CD4-positive, alpha-beta memory T cell (primary cell): Measurements from ENCODE around the gene FKBP8. TPM values are rescaled to one million over a fixed set of nuclear protein-coding genes. Genes with fewer than 3 reads are reported as not detected.
A peak's percentile ranks its signal among the peaks of the same experiment; 100 is the strongest.

ENCODE experiments used
- CTCF ChIA-PET: fragments of 350-600 bp; sonication (Branson Sonifier 250); formaldehyde crosslinking; loops from one replicate; lab custom pipeline; 2021; ENCODE audit warnings: inconsistent platforms; ENCODE audit not compliant: partially characterized antibody; lab: Charles Lee
- POLR2A ChIA-PET: fragments of 350-600 bp; sonication (Branson Sonifier 250); formaldehyde crosslinking; loops from one replicate; lab custom pipeline; 2021; ENCODE audit not compliant: partially characterized antibody; lab: Charles Lee
- DNase-seq, 5 donors: peaks; one replicate each; pipeline versions ENCODE4 v3.0.0 to v3.0.0-alpha.2; 2020 to 2022; ENCODE audit warnings: mixed read lengths in 1 of 5
- H3K27ac ChIP-seq: one replicate; pipeline ENCODE4 v1.7.0; 2013; ENCODE audit warnings: low read depth, low read length
- H3K27me3 ChIP-seq: 2 replicates; pipeline ENCODE4 v1.7.0; 2013; ENCODE audit warnings: mild to moderate bottlenecking, low read length, moderate library complexity; ENCODE audit not compliant: insufficient read depth
- H3K36me3 ChIP-seq: 2 replicates; pipeline ENCODE4 v1.7.0; 2013; ENCODE audit warnings: mild to moderate bottlenecking, low read length, moderate library complexity; ENCODE audit not compliant: insufficient read depth
- H3K4me1 ChIP-seq: 2 replicates; pipeline ENCODE4 v1.7.0; 2013; ENCODE audit warnings: mild to moderate bottlenecking, low read length, moderate library complexity; ENCODE audit not compliant: insufficient read depth
- H3K4me3 ChIP-seq, 2 donors: one replicate each; pipeline ENCODE4 v1.7.0; 2013; ENCODE audit warnings: low read length in 2 of 2, mild to moderate bottlenecking in 1 of 2
- H3K9me3 ChIP-seq, 2 donors: one replicate each; pipeline ENCODE4 v1.7.0; 2013; ENCODE audit warnings: low read length in 2 of 2, control low read depth in 1 of 2; ENCODE audit not compliant: control insufficient read depth in 1 of 2
- H3K27ac Mint-ChIP-seq, 7 donors: one replicate each; pipeline ENCODE4 v1.8.0; 2020 to 2021; ENCODE audit warnings: mixed read lengths in 7 of 7, mild to moderate bottlenecking in 6 of 7, inconsistent platforms in 3 of 7, moderate library complexity in 3 of 7
- H3K27me3 Mint-ChIP-seq, 2 donors: one replicate each; pipeline ENCODE4 v1.8.0; 2020 to 2021; ENCODE audit warnings: mixed read lengths in 2 of 2
- H3K36me3 Mint-ChIP-seq, 2 donors: one replicate each; pipeline ENCODE4 v1.8.0; 2020 to 2021; ENCODE audit warnings: mixed read lengths in 2 of 2, inconsistent platforms in 1 of 2, mild to moderate bottlenecking in 1 of 2
- H3K4me1 Mint-ChIP-seq, 4 donors: one replicate each; pipeline ENCODE4 v1.8.0; 2020 to 2021; ENCODE audit warnings: mixed read lengths in 4 of 4, mild to moderate bottlenecking in 1 of 4
- H3K4me3 Mint-ChIP-seq, 8 donors: one replicate each; pipeline ENCODE4 v1.8.0; 2020 to 2021; ENCODE audit warnings: mixed read lengths in 8 of 8, mild to moderate bottlenecking in 7 of 8, moderate library complexity in 6 of 8, inconsistent platforms in 3 of 8
- H3K9me3 Mint-ChIP-seq, 8 donors: one replicate each; pipeline ENCODE4 v1.8.0; 2020 to 2021; ENCODE audit warnings: mixed read lengths in 8 of 8, mild to moderate bottlenecking in 5 of 8, inconsistent platforms in 3 of 8, moderate library complexity in 1 of 8
- intact Hi-C: fragments of 100-400 bp; cut with micrococcal nuclease; formaldehyde crosslinking; loops from one replicate; pipeline ENCODE4 v1.15.1; 2023
- polyA plus RNA-seq, 2 donors: library from polyadenylated mRNA; unstranded; fragments of 300-500 nt; fragmentation: Illumina TruSeq; gene quantifications; one replicate each; pipeline ENCODE4 v1.2.3, GENCODE V29; 2021
- total RNA-seq, 2 experiments: library from RNA; stranded (reverse); gene quantifications; one replicate each; pipeline ENCODE4 v1.2.3, GENCODE V29; 2021

FKBP8 gene
- total and polyA plus RNA-seq, 4 experiments from 2014 or later, result 82.4 to 249 (median 181) TPM

GRCh38 chr19:18518639-18519038, 24.7 kb downstream of the FKBP8 start:
- Mint-ChIP-seq H3K4me1 (peaks cover 24 to 70% (median 49%) of the 10 kb centered on the region in 4 donors), H3K4me3 (no peak overlapping the region), H3K27ac (peak overlapping the region in 2 of 7 donors; percentile 46 to 69), H3K27me3 (no peaks in the 10 kb centered on the region), H3K36me3 (peaks cover 0 to 17% of the 10 kb centered on the region in 2 donors), H3K9me3 (peaks cover 0 to 1% (median 0%) of the 10 kb centered on the region in 8 donors)
- Histone ChIP-seq H3K4me1 (peaks cover 63% of the 10 kb centered on the region), H3K4me3 (no peak overlapping the region), H3K27ac (no peak overlapping the region), H3K9me3 (no peaks in the 10 kb centered on the region), H3K36me3 (no peaks in the 10 kb centered on the region), H3K27me3 (no peaks in the 10 kb centered on the region)
- ChIA-PET POLR2A (interaction anchor here (0.6 to 8.1 kb wide), 6 partner anchors 12 to 61 kb away, joined by 3 to 83 read pairs (median 62); partner anchors contain the start of genes KXD1 and UBA52), CTCF (interaction anchor here (0.7 to 8.0 kb wide), 10 partner anchors 9 to 70 kb away, joined by 3 to 131 read pairs (median 38); partner anchors contain the start of genes KXD1, REX1BD and UBA52)
- intact Hi-C loops, result no loop called here
- no peak for DNase-seq

- Mint-ChIP-seq H3K27ac (peak overlapping the region in 4 of 7 donors; percentile 47 to 70 (median 62)), H3K36me3 (peaks cover 0 to 20% of the 10 kb centered on the region in 2 donors), H3K4me3 (peak overlapping the region in 1 of 8 donors; percentile 27), H3K27me3 (no peaks in the 10 kb centered on the region), H3K9me3 (peaks cover 0 to 1% (median 0%) of the 10 kb centered on the region in 8 donors), H3K4me1 (peaks cover 29 to 80% (median 55%) of the 10 kb centered on the region in 4 donors)
- H3K4me3 ChIP-seq, result no peak overlapping the region
- no peaks in the 10 kb centered on the region for H3K27me3 ChIP-seq
- H3K27ac ChIP-seq, result no peak overlapping the region
- intact Hi-C loops, result no loop called here
- H3K36me3 ChIP-seq, result no peaks in the 10 kb centered on the region
- H3K4me1 ChIP-seq, result peaks cover 71% of the 10 kb centered on the region
- ChIA-PET CTCF (interaction anchor here (0.7 to 8.0 kb wide), 6 partner anchors 8 to 134 kb away, joined by 3 to 131 read pairs (median 52); partner anchors contain the start of genes REX1BD and UBA52), POLR2A (interaction anchor here (5.4 to 8.1 kb wide), 2 partner anchors 11 to 54 kb away, joined by 62 to 83 read pairs; partner anchors contain the start of gene UBA52)
- H3K9me3 ChIP-seq, result no peaks in the 10 kb centered on the region
- no peak for DNase-seq
These were observed 25.8 kb downstream of the FKBP8 start for GRCh38 chr19:18517606-18518005.

- H3K4me3 ChIP-seq, result no peak overlapping the region
- peak overlapping the region; percentile 20 for H3K27ac ChIP-seq
- intact Hi-C loops, result no loop called here
- ChIA-PET POLR2A (interaction anchor here (1.3 to 8.1 kb wide), 4 partner anchors 9 to 29 kb away, joined by 3 to 83 read pairs (median 4); partner anchors contain the start of gene FKBP8), CTCF (interaction anchor here (1.1 to 7.1 kb wide), 2 partner anchors 21 to 74 kb away, joined by 3 to 131 read pairs; no protein-coding TSS in a partner anchor)
- Mint-ChIP-seq H3K27ac (peak overlapping the region in 5 of 7 donors; percentile 36 to 77 (median 65)), H3K36me3 (peaks cover 0 to 13% of the 10 kb centered on the region in 2 donors), H3K4me3 (no peak overlapping the region), H3K4me1 (peaks cover 30 to 89% (median 55%) of the 10 kb centered on the region in 4 donors), H3K9me3 (peaks cover 0 to 1% (median 0%) of the 10 kb centered on the region in 8 donors), H3K27me3 (no peaks in the 10 kb centered on the region)
- H3K4me1 ChIP-seq, result peaks cover 77% of the 10 kb centered on the region
- no peaks in the 10 kb centered on the region for H3K36me3 ChIP-seq
- H3K27me3 ChIP-seq, result no peaks in the 10 kb centered on the region
- no peaks in the 10 kb centered on the region for H3K9me3 ChIP-seq
- no peak for DNase-seq
These were observed 27.4 kb downstream of the FKBP8 start for GRCh38 chr19:18515959-18516358.

- CTCF ChIA-PET, result no interaction called here
- DNase-seq, result peak; percentile 33 to 81 (median 50)
These were observed 28.3 kb downstream of the FKBP8 start for GRCh38 chr19:18514800-18515682.

GRCh38 chr19:18513868-18514267, 29.5 kb downstream of the FKBP8 start:
- no peak overlapping the region for H3K4me3 Mint-ChIP-seq
- peaks cover 0 to 6% of the 10 kb centered on the region in 2 donors for H3K36me3 Mint-ChIP-seq
- Histone ChIP-seq H3K27ac (no peak overlapping the region), H3K9me3 (no peaks in the 10 kb centered on the region), H3K36me3 (no peaks in the 10 kb centered on the region), H3K27me3 (no peaks in the 10 kb centered on the region), H3K4me1 (peaks cover 76% of the 10 kb centered on the region), H3K4me3 (no peak overlapping the region)
- ChIA-PET POLR2A (interaction anchor here (0.9 kb wide), 1 partner anchor 18 kb away, joined by 3 read pairs; no protein-coding TSS in a partner anchor), CTCF (interaction anchor here (0.6 kb wide), 1 partner anchor 57 kb away, joined by 3 read pairs; no protein-coding TSS in a partner anchor)
- intact Hi-C loops, result no loop called here
- peaks cover 31 to 91% (median 57%) of the 10 kb centered on the region in 4 donors for H3K4me1 Mint-ChIP-seq
- H3K9me3 Mint-ChIP-seq, result no peaks in the 10 kb centered on the region
- no peaks in the 10 kb centered on the region for H3K27me3 Mint-ChIP-seq
- H3K27ac Mint-ChIP-seq, result peak overlapping the region in 6 of 7 donors; percentile 47 to 74 (median 59)
- no peak for DNase-seq

More at GRCh38 chr19:18514800-18515682, 28.3 kb downstream of the FKBP8 start:
- Histone ChIP-seq H3K4me1 (peaks cover 77% of the 10 kb centered on the region), H3K9me3 (no peaks in the 10 kb centered on the region), H3K27ac (peak overlapping the region; percentile 20), H3K36me3 (no peaks in the 10 kb centered on the region), H3K27me3 (no peaks in the 10 kb centered on the region), H3K4me3 (no peak overlapping the region)
- H3K4me3 Mint-ChIP-seq, result peak overlapping the region in 5 of 8 donors; percentile 34 to 82 (median 48)
- H3K36me3 Mint-ChIP-seq, result peaks cover 0 to 6% of the 10 kb centered on the region in 2 donors
- POLR2A ChIA-PET, result interaction anchor here (0.9 to 1.3 kb wide), 2 partner anchors 9 to 28 kb away, joined by 3 to 4 read pairs; no protein-coding TSS in a partner anchor
- H3K4me1 Mint-ChIP-seq, result peaks cover 28 to 89% (median 54%) of the 10 kb centered on the region in 4 donors
- no peaks in the 10 kb centered on the region for H3K27me3 Mint-ChIP-seq
- no peaks in the 10 kb centered on the region for H3K9me3 Mint-ChIP-seq
- intact Hi-C loops, result no loop called here
- H3K27ac Mint-ChIP-seq, result peak overlapping the region; percentile 83 to 91 (median 85)

- ChIA-PET POLR2A (interaction anchor here (1.4 to 2.5 kb wide), 3 partner anchors 11 to 14 kb away, joined by 4 to 12 read pairs (median 7); partner anchors contain the start of gene ELL), CTCF (interaction anchor here (0.6 to 6.6 kb wide), 6 partner anchors 9 to 78 kb away, joined by 3 to 59 read pairs (median 4); partner anchors contain the start of gene REX1BD)
- Histone ChIP-seq H3K4me1 (peaks cover 82% of the 10 kb centered on the region), H3K27ac (no peak overlapping the region), H3K27me3 (no peaks in the 10 kb centered on the region), H3K4me3 (no peak overlapping the region), H3K36me3 (no peaks in the 10 kb centered on the region), H3K9me3 (no peaks in the 10 kb centered on the region)
- peak overlapping the region in 1 of 8 donors; percentile 30 for H3K4me3 Mint-ChIP-seq
- H3K27me3 Mint-ChIP-seq, result no peaks in the 10 kb centered on the region
- DNase-seq, result no peak
- peaks cover 0 to 3% of the 10 kb centered on the region in 2 donors for H3K36me3 Mint-ChIP-seq
- H3K4me1 Mint-ChIP-seq, result peaks cover 48 to 88% (median 70%) of the 10 kb centered on the region in 4 donors
- no peaks in the 10 kb centered on the region for H3K9me3 Mint-ChIP-seq
- H3K27ac Mint-ChIP-seq, result peak overlapping the region in 6 of 7 donors; percentile 59 to 95 (median 72)
- intact Hi-C loops, result no loop called here
These were observed 33.2 kb downstream of the FKBP8 start for GRCh38 chr19:18510216-18510615.
